Large intestine (tissue), 3 donors: Measurements from ENCODE around the gene HSPA2. TPM values are rescaled to one million over a fixed set of nuclear protein-coding genes. Genes with fewer than 3 reads are reported as not detected.
"Not testable (repeated sequence)": the region's sequence is repeated elsewhere in the genome, so short reads cannot be mapped to it uniquely, and the experiment has no call there.

Experiments used
- DNase-seq, 2 donors: peaks; one replicate each; pipeline versions ENCODE4 v3.0.0 to v3.0.0-alpha.2; 2013
- H3K27ac ChIP-seq: one replicate; pipeline ENCODE4 v1.5.1; 2013; ENCODE audit warnings: low read length
- H3K27me3 ChIP-seq: 2 replicates; pipeline ENCODE4 v1.6.1; 2013; ENCODE audit warnings: low read length; ENCODE audit not compliant: control insufficient read depth, insufficient read depth
- H3K36me3 ChIP-seq: 2 replicates; pipeline ENCODE4 v1.6.1; 2013; ENCODE audit warnings: low read length; ENCODE audit not compliant: control insufficient read depth, insufficient read depth
- H3K4me1 ChIP-seq: one replicate; pipeline ENCODE4 v1.6.1; 2013; ENCODE audit warnings: low read length; ENCODE audit not compliant: control insufficient read depth, insufficient read depth
- H3K4me3 ChIP-seq: one replicate; pipeline ENCODE4 v1.5.1; 2013; ENCODE audit warnings: low read length
- H3K9me3 ChIP-seq: one replicate; pipeline ENCODE4 v1.6.1; 2013; ENCODE audit warnings: mild to moderate bottlenecking, low read depth, low read length, moderate library complexity; ENCODE audit not compliant: control insufficient read depth
- whole genome bisulfite sequencing: methylation state at CpG from one replicate; pipeline ENCODE4 v1.1.5; 2013; ENCODE audit warnings: low lambda C conversion rate; ENCODE audit not compliant: insufficient coverage; 5-methylcytosine and 5-hydroxymethylcytosine counted together
- polyA plus RNA-seq: library from polyadenylated mRNA; unstranded; fragments of 120-200 nt; gene quantifications from one replicate; pipeline ENCODE4 v1.2.1, GENCODE V29; 2013

Gene HSPA2
- polyA plus RNA-seq, 1 donor: 27.3 TPM

DNA sequence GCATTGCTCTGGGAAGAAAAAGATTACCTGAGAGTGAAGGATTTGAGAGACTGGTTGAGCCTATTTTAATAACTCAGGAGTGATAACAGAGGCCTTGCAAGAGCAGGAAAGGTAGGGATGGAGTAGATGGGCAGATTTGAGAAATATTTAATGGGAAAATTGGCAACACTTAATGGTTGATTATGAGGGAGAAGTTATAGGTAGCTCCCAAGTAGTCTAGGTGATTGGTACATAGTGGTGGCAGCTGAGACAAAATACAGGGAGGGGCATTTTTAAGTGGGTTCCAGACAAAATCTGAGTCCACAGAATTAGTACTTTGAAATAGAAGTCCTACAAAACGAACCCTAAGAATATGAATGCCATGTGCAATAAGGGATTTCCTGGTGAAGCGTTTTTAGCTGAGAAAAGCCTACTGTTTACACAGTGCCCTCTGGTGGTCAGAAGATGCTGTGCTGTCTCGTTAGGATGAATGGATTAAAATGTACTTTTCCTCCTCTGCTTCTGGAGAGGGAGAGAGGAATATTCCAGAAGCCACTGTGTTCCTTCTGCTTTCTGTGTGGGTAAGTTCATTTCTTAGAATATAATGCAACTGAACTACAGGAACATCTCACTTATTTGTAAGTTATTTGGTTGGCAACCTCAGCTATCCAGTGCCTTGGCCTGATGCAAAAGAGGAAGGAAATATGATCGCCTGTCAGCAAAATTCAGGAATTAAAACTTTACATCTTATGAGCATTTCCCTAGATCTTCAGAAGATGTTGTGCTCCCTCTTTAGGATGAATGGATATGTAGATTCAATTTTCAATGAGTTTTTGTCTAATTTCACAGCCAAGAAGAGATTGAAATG, 29.5 kb upstream of the HSPA2 start:
- peaks cover 6% of the 10 kb centered on the region for H3K4me1 ChIP-seq
- H3K36me3 ChIP-seq: no peaks in the 10 kb centered on the region
- no peaks in the 10 kb centered on the region for H3K27me3 ChIP-seq
- WGBS: no CpG with 5 or more reads among the region's 4 CpGs
- H3K9me3 ChIP-seq: no peaks in the 10 kb centered on the region
- no peak overlapping the region for H3K4me3 ChIP-seq
- peak; percentile 36 to 65 for DNase-seq
- H3K27ac ChIP-seq: no peak overlapping the region

DNA sequence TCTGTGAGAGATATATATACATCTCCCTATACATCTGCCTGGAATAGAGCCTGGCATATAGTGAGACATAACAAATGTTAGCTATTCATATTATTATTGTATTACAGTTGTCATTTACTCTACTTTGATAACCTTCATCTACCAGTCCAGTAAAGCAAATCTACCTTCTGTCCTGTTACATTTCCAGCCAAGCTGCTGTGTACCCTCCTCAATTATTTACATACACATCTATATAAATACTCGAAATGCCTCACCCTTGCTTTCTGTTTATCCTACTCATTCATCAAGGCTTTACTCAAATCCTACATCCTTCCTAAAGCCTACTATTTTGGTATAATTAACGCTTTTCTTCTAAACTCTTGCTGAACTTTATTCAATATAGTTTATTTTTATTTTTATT, 27.3 kb upstream of the HSPA2 start:
- Histone ChIP-seq H3K4me3 (no peak overlapping the region), H3K27me3 (no peaks in the 10 kb centered on the region), H3K27ac (no peak overlapping the region), H3K9me3 (no peaks in the 10 kb centered on the region), H3K4me1 (no peaks in the 10 kb centered on the region), H3K36me3 (no peaks in the 10 kb centered on the region)
- WGBS: 95% methylated on average over 2 of the region's 2 CpGs
- DNase-seq: no peak

DNA sequence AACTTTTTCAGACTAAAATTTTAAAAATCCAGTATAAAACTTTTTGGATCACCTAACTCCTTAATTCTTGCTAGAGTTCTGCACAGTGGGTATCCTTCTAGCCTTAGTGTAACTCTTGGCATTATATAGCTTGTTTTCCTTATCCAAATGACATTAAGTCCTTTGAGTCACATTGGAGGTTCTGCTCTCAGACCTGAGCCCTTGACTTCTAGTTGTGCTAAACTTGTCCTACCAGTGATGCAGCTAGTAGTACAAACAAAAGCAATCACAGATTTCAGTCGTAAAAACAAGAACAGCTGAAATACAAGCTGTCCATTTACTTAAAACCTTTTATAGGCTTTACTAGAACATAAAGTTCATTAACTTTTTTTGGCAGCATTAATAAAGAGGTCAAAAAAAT, 25.5 kb upstream of the HSPA2 start:
- WGBS: no CpG with 5 or more reads among the region's 1 CpG
- no peak overlapping the region for H3K27ac ChIP-seq

DNA sequence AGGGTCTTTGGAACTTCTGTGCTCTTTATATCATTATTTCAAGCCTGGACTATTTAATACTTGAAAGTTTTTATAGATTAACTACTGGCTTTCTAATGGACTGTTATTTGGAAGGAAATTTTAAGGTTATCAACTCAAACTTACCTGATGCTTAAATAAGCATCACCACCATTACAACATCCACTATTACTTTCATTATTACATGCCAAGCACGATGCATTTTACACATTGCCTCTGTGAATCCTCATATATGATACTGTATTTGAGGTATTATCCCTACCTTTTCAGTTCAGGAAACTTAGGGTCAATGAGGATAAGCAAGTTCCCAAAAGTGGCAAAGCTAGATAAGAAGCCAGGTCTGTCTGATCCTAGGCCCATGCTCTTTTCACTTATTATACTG, 23.6 kb upstream of the HSPA2 start:
- Histone ChIP-seq H3K9me3 (no peaks in the 10 kb centered on the region), H3K4me3 (no peak overlapping the region), H3K36me3 (peaks cover 6% of the 10 kb centered on the region), H3K27me3 (no peaks in the 10 kb centered on the region), H3K27ac (no peak overlapping the region), H3K4me1 (no peaks in the 10 kb centered on the region)
- no CpG with 5 or more reads among the region's 1 CpG for WGBS
- DNase-seq: no peak

More for the DNA sequence above, 25.5 kb upstream of the HSPA2 start:
- Histone ChIP-seq H3K4me3 (no peak overlapping the region), H3K9me3 (no peaks in the 10 kb centered on the region), H3K4me1 (no peaks in the 10 kb centered on the region), H3K36me3 (no peaks in the 10 kb centered on the region), H3K27me3 (no peaks in the 10 kb centered on the region)
- DNase-seq: no peak

DNA sequence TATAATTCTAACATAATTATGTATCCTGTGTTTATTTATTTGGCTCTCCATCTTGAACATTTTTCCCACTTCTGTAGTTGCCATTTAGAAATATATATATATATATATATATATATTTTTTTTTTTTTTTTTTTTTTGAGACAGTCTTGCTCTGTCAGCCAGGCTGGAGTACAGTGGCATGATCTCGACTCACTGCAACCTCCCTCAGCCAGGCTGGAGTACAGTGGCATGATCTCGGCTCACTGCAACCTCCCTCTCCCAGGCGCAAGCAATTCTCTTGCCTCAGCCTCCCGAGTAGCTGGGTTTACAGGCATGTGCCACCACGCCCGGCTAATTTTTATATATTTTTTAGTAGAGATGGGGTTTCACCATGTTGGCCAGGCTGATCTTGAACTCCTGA, 22.9 kb upstream of the HSPA2 start:
- not testable (repeated sequence) for H3K9me3 ChIP-seq, H3K4me1 ChIP-seq, H3K27ac ChIP-seq, H3K27me3 ChIP-seq, H3K4me3 ChIP-seq, DNase-seq
- WGBS: no CpG with 5 or more reads among the region's 6 CpGs
- H3K36me3 ChIP-seq: peaks cover 13% of the 10 kb centered on the region

DNA sequence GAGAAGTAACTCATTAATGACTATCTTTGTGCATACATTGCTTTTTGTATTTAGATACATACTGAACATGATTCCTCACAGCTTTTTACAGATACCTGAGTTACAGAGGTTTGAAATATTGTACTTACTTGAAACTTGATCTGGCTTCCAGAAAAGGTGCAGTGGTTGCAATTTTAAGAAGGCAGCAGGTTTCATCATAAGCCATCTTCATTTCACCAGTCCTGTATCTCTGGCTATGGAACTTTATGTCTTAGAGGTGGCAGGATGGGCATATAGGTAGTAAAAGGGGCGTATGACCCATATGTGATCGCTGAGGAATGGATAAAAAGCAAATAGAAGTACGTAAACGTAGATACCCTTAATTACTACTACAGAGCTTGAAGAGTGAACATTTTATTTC, 22.3 kb upstream of the HSPA2 start:
- no peak overlapping the region for H3K27ac ChIP-seq
- WGBS: 76% methylated on average over 3 of the region's 4 CpGs
- H3K9me3 ChIP-seq: no peaks in the 10 kb centered on the region
- no peaks in the 10 kb centered on the region for H3K4me1 ChIP-seq
- H3K4me3 ChIP-seq: no peak overlapping the region
- H3K27me3 ChIP-seq: no peaks in the 10 kb centered on the region
- no peak for DNase-seq
- H3K36me3 ChIP-seq: peaks cover 17% of the 10 kb centered on the region

DNA sequence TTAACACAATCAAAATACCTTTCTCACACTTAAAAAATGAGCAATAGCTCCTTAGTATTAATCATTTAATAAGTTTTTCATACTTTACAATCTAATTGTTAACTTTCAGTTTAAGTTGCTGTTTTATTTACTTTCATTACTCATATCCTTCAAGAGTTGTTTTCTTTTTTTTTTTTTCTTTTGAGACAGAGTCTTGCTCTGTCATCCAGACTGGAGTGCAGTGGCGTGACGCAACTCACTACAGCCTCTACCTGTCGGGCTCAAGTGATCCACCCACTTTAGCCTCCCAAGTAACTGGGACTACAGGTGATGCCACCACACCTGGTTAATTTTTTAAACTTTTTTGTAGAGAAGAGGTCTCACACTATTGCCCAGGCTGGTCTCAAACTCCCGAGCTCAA, 19.8 kb upstream of the HSPA2 start:
- WGBS: 100% methylated on average over 2 of the region's 4 CpGs
- H3K4me1 ChIP-seq: no peaks in the 10 kb centered on the region
- H3K27ac ChIP-seq: no peak overlapping the region
- H3K36me3 ChIP-seq: peaks cover 19% of the 10 kb centered on the region
- no peak for DNase-seq
- H3K9me3 ChIP-seq: no peaks in the 10 kb centered on the region
- H3K27me3 ChIP-seq: no peaks in the 10 kb centered on the region
- H3K4me3 ChIP-seq: no peak overlapping the region

DNA sequence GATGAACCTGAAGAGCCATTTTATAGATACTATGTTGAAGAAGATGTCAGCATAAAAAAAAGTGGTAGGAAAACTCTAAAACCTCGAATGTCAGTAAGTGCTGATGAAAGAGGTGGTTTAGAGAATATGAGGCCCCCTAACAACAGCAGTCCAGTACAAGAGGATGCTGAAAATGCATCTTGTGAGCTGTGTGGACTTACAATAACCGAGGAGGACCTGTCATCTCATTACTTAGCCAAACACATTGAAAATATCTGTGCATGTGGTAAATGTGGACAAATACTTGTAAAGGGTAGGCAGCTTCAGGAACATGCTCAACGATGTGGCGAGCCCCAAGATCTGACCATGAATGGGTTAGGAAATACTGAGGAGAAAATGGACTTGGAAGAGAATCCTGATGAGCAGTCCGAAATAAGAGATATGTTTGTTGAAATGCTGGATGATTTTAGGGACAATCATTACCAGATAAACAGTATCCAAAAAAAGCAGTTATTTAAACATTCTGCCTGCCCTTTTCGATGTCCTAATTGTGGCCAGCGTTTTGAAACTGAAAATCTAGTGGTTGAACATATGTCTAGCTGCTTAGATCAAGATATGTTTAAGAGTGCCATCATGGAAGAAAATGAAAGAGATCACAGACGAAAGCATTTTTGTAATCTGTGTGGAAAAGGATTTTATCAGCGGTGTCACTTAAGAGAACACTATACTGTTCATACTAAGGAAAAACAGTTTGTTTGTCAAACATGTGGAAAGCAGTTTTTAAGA, 17.8 kb upstream of the HSPA2 start:
- no peaks in the 10 kb centered on the region for H3K9me3 ChIP-seq
- no peaks in the 10 kb centered on the region for H3K4me1 ChIP-seq
- no peak for DNase-seq
- H3K27ac ChIP-seq: no peak overlapping the region
- no peaks in the 10 kb centered on the region for H3K27me3 ChIP-seq
- H3K4me3 ChIP-seq: no peak overlapping the region
- WGBS: 92% methylated on average over 2 of the region's 9 CpGs
- H3K36me3 ChIP-seq: peaks cover 19% of the 10 kb centered on the region

DNA sequence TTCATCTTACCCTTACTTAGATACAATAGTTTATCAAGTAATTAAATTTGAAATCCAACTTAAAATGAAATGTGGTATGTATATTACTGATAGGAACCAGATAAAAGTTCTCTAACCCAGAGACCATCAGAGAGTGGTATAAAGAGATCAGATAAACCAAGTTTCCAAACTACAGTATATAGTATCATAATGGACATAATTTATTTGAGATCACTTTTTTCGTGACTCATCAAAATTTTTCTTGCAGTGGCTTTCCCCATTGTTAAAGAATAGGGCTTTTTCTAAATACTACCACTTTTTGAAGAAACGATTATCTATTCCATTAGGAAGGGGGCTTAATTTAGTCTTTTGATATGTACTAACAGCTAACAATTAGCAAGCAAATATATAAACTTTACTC, 15.2 kb upstream of the HSPA2 start:
- 82% methylated on average over 2 of the region's 2 CpGs for WGBS
- Histone ChIP-seq H3K4me3 (no peak overlapping the region), H3K27ac (no peak overlapping the region), H3K4me1 (no peaks in the 10 kb centered on the region), H3K36me3 (peaks cover 19% of the 10 kb centered on the region), H3K27me3 (no peaks in the 10 kb centered on the region), H3K9me3 (no peaks in the 10 kb centered on the region)
- no peak for DNase-seq

DNA sequence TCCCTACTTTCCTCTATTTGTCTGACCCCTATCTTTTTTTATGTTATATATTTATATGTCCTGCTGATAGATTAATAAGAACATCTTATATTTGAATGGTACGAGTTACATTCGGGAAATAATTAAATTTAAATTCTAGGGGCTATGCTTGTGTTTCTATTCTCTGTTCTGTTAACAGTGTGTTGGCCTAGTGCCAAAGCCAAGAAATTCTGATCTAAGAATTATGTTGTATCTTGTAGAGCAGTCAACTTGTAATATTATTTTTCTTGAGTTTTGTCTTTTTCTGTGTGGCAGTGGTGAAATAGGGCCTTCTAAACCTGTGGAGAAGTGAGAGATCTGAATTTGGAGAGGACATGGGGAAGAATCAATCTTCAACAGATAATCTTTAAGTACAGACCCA, 9.0 kb upstream of the HSPA2 start:
- no peaks in the 10 kb centered on the region for H3K9me3 ChIP-seq
- no peak for DNase-seq
- H3K27me3 ChIP-seq: no peaks in the 10 kb centered on the region
- no peaks in the 10 kb centered on the region for H3K36me3 ChIP-seq
- WGBS: no CpG with 5 or more reads among the region's 2 CpGs
- H3K4me1 ChIP-seq: no peaks in the 10 kb centered on the region
- no peak overlapping the region for H3K27ac ChIP-seq
- H3K4me3 ChIP-seq: no peak overlapping the region
